Measurements from ENCODE around the gene RLBP1.

Gene RLBP1

GRCh38 chr15:89171136-89172072 is 50.0 kb downstream of the RLBP1 start:
- H3K9ac ChIP-seq (ENCODE audit: low read length): no peak overlapping the region
- no peaks in the 10 kb centered on the region for H3K27me3 ChIP-seq (ENCODE audit: control insufficient read depth, insufficient read depth, low read length)
- peaks cover 18% of the 10 kb centered on the region for H3K4me1 ChIP-seq (ENCODE audit: control insufficient read depth, insufficient read depth, low read length)
- H3K9me3 ChIP-seq (ENCODE audit: control insufficient read depth, low read length): no peaks in the 10 kb centered on the region
- H3K4me3 ChIP-seq (ENCODE audit: low read length): no peak overlapping the region
- H3K36me3 ChIP-seq (ENCODE audit: control insufficient read depth, insufficient read depth, low read length): peaks cover 13% of the 10 kb centered on the region

- Histone ChIP-seq H3K9me3 (ENCODE audit: control insufficient read depth, low read length) (no peaks in the 10 kb centered on the region), H3K4me1 (ENCODE audit: control insufficient read depth, insufficient read depth, low read length) (peaks cover 22% of the 10 kb centered on the region), H3K4me3 (ENCODE audit: low read length) (no peak overlapping the region), H3K36me3 (ENCODE audit: control insufficient read depth, insufficient read depth, low read length) (peaks cover 3% of the 10 kb centered on the region), H3K9ac (ENCODE audit: low read length) (no peak overlapping the region), H3K27me3 (ENCODE audit: control insufficient read depth, insufficient read depth, low read length) (no peaks in the 10 kb centered on the region)
Measured at GRCh38 chr15:89170364-89170763, 51.0 kb downstream of the RLBP1 start.

GRCh38 chr15:89168316-89168833 is 53.0 kb downstream of the RLBP1 start:
- Histone ChIP-seq H3K9me3 (ENCODE audit: control insufficient read depth, low read length) (no peaks in the 10 kb centered on the region), H3K4me1 (ENCODE audit: control insufficient read depth, insufficient read depth, low read length) (peaks cover 31% of the 10 kb centered on the region), H3K36me3 (ENCODE audit: control insufficient read depth, insufficient read depth, low read length) (peaks cover 3% of the 10 kb centered on the region), H3K9ac (ENCODE audit: low read length) (no peak overlapping the region), H3K4me3 (ENCODE audit: low read length) (no peak overlapping the region), H3K27me3 (ENCODE audit: control insufficient read depth, insufficient read depth, low read length) (no peaks in the 10 kb centered on the region)

GRCh38 chr15:89167267-89168176 is 53.9 kb downstream of the RLBP1 start:
- Histone ChIP-seq H3K9me3 (ENCODE audit: control insufficient read depth, low read length) (no peaks in the 10 kb centered on the region), H3K4me1 (ENCODE audit: control insufficient read depth, insufficient read depth, low read length) (peaks cover 31% of the 10 kb centered on the region), H3K36me3 (ENCODE audit: control insufficient read depth, insufficient read depth, low read length) (peaks cover 3% of the 10 kb centered on the region), H3K27me3 (ENCODE audit: control insufficient read depth, insufficient read depth, low read length) (no peaks in the 10 kb centered on the region), H3K4me3 (ENCODE audit: low read length) (no peak overlapping the region), H3K9ac (ENCODE audit: low read length) (peak overlapping the region; percentile 33)

- H3K36me3 ChIP-seq (ENCODE audit: control insufficient read depth, insufficient read depth, low read length): peaks cover 3% of the 10 kb centered on the region
- peaks cover 32% of the 10 kb centered on the region for H3K4me1 ChIP-seq (ENCODE audit: control insufficient read depth, insufficient read depth, low read length)
- no peak overlapping the region for H3K9ac ChIP-seq (ENCODE audit: low read length)
- no peaks in the 10 kb centered on the region for H3K9me3 ChIP-seq (ENCODE audit: control insufficient read depth, low read length)
- no peak overlapping the region for H3K4me3 ChIP-seq (ENCODE audit: low read length)
- no peaks in the 10 kb centered on the region for H3K27me3 ChIP-seq (ENCODE audit: control insufficient read depth, insufficient read depth, low read length)
Measured at GRCh38 chr15:89165677-89166076, 55.7 kb downstream of the RLBP1 start.

- Histone ChIP-seq H3K4me1 (ENCODE audit: control insufficient read depth, insufficient read depth, low read length) (peaks cover 32% of the 10 kb centered on the region), H3K27me3 (ENCODE audit: control insufficient read depth, insufficient read depth, low read length) (no peaks in the 10 kb centered on the region), H3K9me3 (ENCODE audit: control insufficient read depth, low read length) (no peaks in the 10 kb centered on the region), H3K4me3 (ENCODE audit: low read length) (no peak overlapping the region), H3K9ac (ENCODE audit: low read length) (no peak overlapping the region), H3K36me3 (ENCODE audit: control insufficient read depth, insufficient read depth, low read length) (peaks cover 3% of the 10 kb centered on the region)
Measured at GRCh38 chr15:89164712-89165211, 56.6 kb downstream of the RLBP1 start.

- Histone ChIP-seq H3K4me1 (ENCODE audit: control insufficient read depth, insufficient read depth, low read length) (peaks cover 32% of the 10 kb centered on the region), H3K27me3 (ENCODE audit: control insufficient read depth, insufficient read depth, low read length) (no peaks in the 10 kb centered on the region), H3K9me3 (ENCODE audit: control insufficient read depth, low read length) (no peaks in the 10 kb centered on the region), H3K4me3 (ENCODE audit: low read length) (no peak overlapping the region), H3K36me3 (ENCODE audit: control insufficient read depth, insufficient read depth, low read length) (peaks cover 3% of the 10 kb centered on the region), H3K9ac (ENCODE audit: low read length) (no peak overlapping the region)
Measured at GRCh38 chr15:89163271-89164055, 57.9 kb downstream of the RLBP1 start.

- no peak overlapping the region for H3K4me3 ChIP-seq (ENCODE audit: low read length)
- H3K9ac ChIP-seq (ENCODE audit: low read length): no peak overlapping the region
- H3K36me3 ChIP-seq (ENCODE audit: control insufficient read depth, insufficient read depth, low read length): peaks cover 3% of the 10 kb centered on the region
- H3K9me3 ChIP-seq (ENCODE audit: control insufficient read depth, low read length): no peaks in the 10 kb centered on the region
- peaks cover 22% of the 10 kb centered on the region for H3K4me1 ChIP-seq (ENCODE audit: control insufficient read depth, insufficient read depth, low read length)
- H3K27me3 ChIP-seq (ENCODE audit: control insufficient read depth, insufficient read depth, low read length): no peaks in the 10 kb centered on the region
Measured at GRCh38 chr15:89161666-89162065, 59.7 kb downstream of the RLBP1 start.

All from mucosa of stomach (tissue), 1 donor.